ENCODE data around the gene GRIP1.

The GRIP1 gene

GRCh38 chr12:66365718-66366490 is 313.0 kb downstream of the GRIP1 start:
- no peak for DNase-seq

- no peak for DNase-seq
These were observed 317.2 kb downstream of the GRIP1 start for GRCh38 chr12:66361703-66362102.

- no peak for DNase-seq
These were observed 319.6 kb downstream of the GRIP1 start for GRCh38 chr12:66359300-66359699.

GRCh38 chr12:66354291-66354690 is 324.6 kb downstream of the GRIP1 start:
- no peak for DNase-seq

GRCh38 chr12:66352899-66353298 is 326.0 kb downstream of the GRIP1 start:
- DNase-seq = no peak

- no peak for DNase-seq
These were observed 326.7 kb downstream of the GRIP1 start for GRCh38 chr12:66352197-66352596.

GRCh38 chr12:66351301-66351700 is 327.6 kb downstream of the GRIP1 start:
- no peak for DNase-seq

- no peak for DNase-seq
These were observed 332.9 kb downstream of the GRIP1 start for GRCh38 chr12:66345956-66346355.

GRCh38 chr12:66345212-66345611 is 333.7 kb downstream of the GRIP1 start:
- no peak for DNase-seq

GRCh38 chr12:66341126-66341525 is 337.8 kb downstream of the GRIP1 start:
- DNase-seq = no peak

GRCh38 chr12:66340131-66340530 is 338.7 kb downstream of the GRIP1 start:
- DNase-seq = no peak

- no peak for DNase-seq
These were observed 341.4 kb downstream of the GRIP1 start for GRCh38 chr12:66337381-66338010.

- no peak for DNase-seq
These were observed 343.1 kb downstream of the GRIP1 start for GRCh38 chr12:66335746-66336145.

GRCh38 chr12:66331814-66332213 is 347.1 kb downstream of the GRIP1 start:
- DNase-seq = no peak

GRCh38 chr12:66331016-66331415 is 347.9 kb downstream of the GRIP1 start:
- DNase-seq = no peak

- no peak for DNase-seq
These were observed 348.9 kb downstream of the GRIP1 start for GRCh38 chr12:66329941-66330340.

- DNase-seq = no peak
These were observed 355.9 kb downstream of the GRIP1 start for GRCh38 chr12:66323017-66323416.

- no peak for DNase-seq
These were observed 357.4 kb downstream of the GRIP1 start for GRCh38 chr12:66321435-66321834.

GRCh38 chr12:66320996-66321395 is 357.9 kb downstream of the GRIP1 start:
- no peak for DNase-seq

GRCh38 chr12:66319266-66319954 is 359.5 kb downstream of the GRIP1 start:
- DNase-seq = no peak

GRCh38 chr12:66314278-66314677 is 364.6 kb downstream of the GRIP1 start:
- no peak for DNase-seq

GRCh38 chr12:66312189-66312588 is 366.7 kb downstream of the GRIP1 start:
- no peak for DNase-seq

GRCh38 chr12:66309606-66310005 is 369.3 kb downstream of the GRIP1 start:
- no peak for DNase-seq

- DNase-seq = no peak
These were observed 374.5 kb downstream of the GRIP1 start for GRCh38 chr12:66304296-66304900.
